DOHH2 (cell line): ENCODE results near the gene UFSP1.
A peak's percentile ranks its signal among the peaks of the same experiment; 100 is the strongest.

Experiments used
- H3F3A ChIP-seq: fragments of 200-600 bp; sonication (generic), shearing (Covaris generic); 2 replicates; pipeline ENCODE4 v1.6.0; 2016; ENCODE audit warnings: antibody characterized with exemption, mild to moderate bottlenecking; ENCODE audit not compliant: control insufficient read depth, insufficient read depth
- H3K27ac ChIP-seq: fragments of 200-600 bp; sonication (generic); 2 replicates; pipeline ENCODE4 v1.5.1; 2014; ENCODE audit warnings: low read depth, mild to moderate bottlenecking, low read length, moderate library complexity
- H3K27me3 ChIP-seq: fragments of 200-600 bp; sonication (generic); 2 replicates; pipeline ENCODE4 v1.6.1; 2014; ENCODE audit warnings: mild to moderate bottlenecking, low read length, mixed read lengths; ENCODE audit not compliant: control insufficient read depth
- H3K36me3 ChIP-seq: fragments of 200-600 bp; sonication (generic); 2 replicates; pipeline ENCODE4 v1.6.1; 2014; ENCODE audit warnings: mild to moderate bottlenecking, low read length, moderate library complexity, mixed read lengths; ENCODE audit not compliant: control insufficient read depth
- H3K4me1 ChIP-seq: fragments of 200-600 bp; sonication (generic); 2 replicates; pipeline ENCODE4 v1.6.1; 2014; ENCODE audit warnings: mild to moderate bottlenecking, low read length, mixed read lengths; ENCODE audit not compliant: control insufficient read depth
- H3K4me2 ChIP-seq: fragments of 200-600 bp; sonication (generic); 2 replicates; pipeline ENCODE4 v1.6.0; 2014; ENCODE audit warnings: mild to moderate bottlenecking, low read length, moderate library complexity
- H3K4me3 ChIP-seq: fragments of 200-600 bp; sonication (generic); 2 replicates; pipeline ENCODE4 v1.5.1; 2014; ENCODE audit warnings: mild to moderate bottlenecking, low read length, mixed read lengths
- H3K79me2 ChIP-seq: fragments of 200-600 bp; sonication (generic); 2 replicates; pipeline ENCODE4 v1.6.1; 2014; ENCODE audit warnings: mild to moderate bottlenecking, low read length, mixed read lengths; ENCODE audit not compliant: control insufficient read depth
- H3K9me2 ChIP-seq: fragments of 200-600 bp; sonication (generic); replicated peaks from 2 replicates; pipeline ENCODE4 v1.6.1; 2014; ENCODE audit warnings: mild to moderate bottlenecking, low read length, mixed read lengths; ENCODE audit not compliant: control insufficient read depth
- H3K9me3 ChIP-seq: fragments of 200-600 bp; sonication (generic); 2 replicates; pipeline ENCODE4 v1.6.1; 2014; ENCODE audit warnings: antibody characterized with exemption, low read length, mixed read lengths; ENCODE audit not compliant: control insufficient read depth, insufficient read depth
- H4K20me1 ChIP-seq: fragments of 200-600 bp; sonication (generic); 2 replicates; pipeline ENCODE4 v1.6.0; 2014; ENCODE audit warnings: low read depth, mild to moderate bottlenecking, antibody characterized with exemption, low read length, moderate library complexity; ENCODE audit not compliant: control insufficient read depth, insufficient read depth
- CTCF ChIP-seq: fragments of 200-600 bp; sonication (generic); IDR thresholded peaks from one replicate; pipeline ENCODE4 v1.5.1; 2014; ENCODE audit warnings: antibody characterized with exemption, mild to moderate bottlenecking, low read depth, low read length; ENCODE audit not compliant: poor library complexity, severe bottlenecking
- EZH2phosphoT487 ChIP-seq: fragments of 200-600 bp; sonication (generic); IDR thresholded peaks from 2 replicates; pipeline ENCODE4 v1.6.1; 2017; ENCODE audit warnings: borderline replicate concordance, mild to moderate bottlenecking, antibody characterized with exemption, low read length, moderate library complexity, mixed read lengths

The UFSP1 gene

GRCh38 chr7:100874300-100874576 is 15.3 kb downstream of the UFSP1 start:
- Histone ChIP-seq H3K4me1 (peaks cover 49% of the 10 kb centered on the region), H3K36me3 (peaks cover 86% of the 10 kb centered on the region), H3K79me2 (peaks cover 69% of the 10 kb centered on the region), H4K20me1 (peaks cover 25% of the 10 kb centered on the region), H3K27ac (peak overlapping the region; percentile 78), H3K27me3 (no peaks in the 10 kb centered on the region), H3K9me3 (no peaks in the 10 kb centered on the region), H3K9me2 (no peaks in the 10 kb centered on the region), H3K4me2 (peak overlapping the region; percentile 95), H3K4me3 (peak overlapping the region; percentile 93), H3F3A (peaks cover 12% of the 10 kb centered on the region)
- TF ChIP-seq EZH2phosphoT487 (no peak), CTCF (no peak)

- TF ChIP-seq CTCF (no peak), EZH2phosphoT487 (no peak)
- Histone ChIP-seq H3K9me2 (no peaks in the 10 kb centered on the region), H3F3A (peaks cover 12% of the 10 kb centered on the region), H3K4me1 (peaks cover 49% of the 10 kb centered on the region), H3K9me3 (no peaks in the 10 kb centered on the region), H3K79me2 (peaks cover 69% of the 10 kb centered on the region), H3K4me2 (peak overlapping the region; percentile 95), H3K27me3 (no peaks in the 10 kb centered on the region), H3K4me3 (peak overlapping the region; percentile 93), H3K36me3 (peaks cover 85% of the 10 kb centered on the region), H4K20me1 (peaks cover 20% of the 10 kb centered on the region), H3K27ac (peak overlapping the region; percentile 78)
These were observed 15.8 kb downstream of the UFSP1 start for GRCh38 chr7:100873599-100874299.

- TF ChIP-seq EZH2phosphoT487 (no peak), CTCF (no peak)
- Histone ChIP-seq H3F3A (peaks cover 10% of the 10 kb centered on the region), H3K4me2 (peak overlapping the region; percentile 86), H3K79me2 (peaks cover 42% of the 10 kb centered on the region), H3K9me3 (no peaks in the 10 kb centered on the region), H3K4me1 (peaks cover 32% of the 10 kb centered on the region), H3K36me3 (peaks cover 42% of the 10 kb centered on the region), H3K9me2 (no peaks in the 10 kb centered on the region), H4K20me1 (no peaks in the 10 kb centered on the region), H3K4me3 (peak overlapping the region; percentile 80), H3K27me3 (no peaks in the 10 kb centered on the region), H3K27ac (peak overlapping the region; percentile 70)
These were observed 21.6 kb downstream of the UFSP1 start for GRCh38 chr7:100867776-100868485.
